Measurements from ENCODE around the gene LRRC7.
"Not testable (repeated sequence)": the region's sequence is repeated elsewhere in the genome, so short reads cannot be mapped to it uniquely, and the experiment has no call there.

Gene LRRC7

DNA sequence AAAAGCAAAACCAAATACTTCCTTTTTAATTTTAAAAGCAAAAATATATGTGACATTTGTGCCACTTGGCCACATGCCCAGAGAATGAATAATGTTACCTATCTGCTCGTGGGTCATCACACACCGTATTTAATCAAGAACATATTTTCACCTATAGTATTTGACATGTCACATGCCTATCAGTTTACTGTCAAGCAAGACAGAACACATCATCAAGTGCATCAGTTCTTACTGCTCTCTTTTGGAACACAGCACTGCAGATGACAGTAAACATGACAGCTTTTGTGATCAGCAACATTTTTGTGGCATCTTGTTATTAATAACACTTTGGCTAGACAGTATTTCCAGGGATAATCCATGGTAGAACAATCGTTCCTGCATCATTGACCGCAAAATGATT, 134.4 kb downstream of the LRRC7 start:
- DNase-seq: no peak

DNA sequence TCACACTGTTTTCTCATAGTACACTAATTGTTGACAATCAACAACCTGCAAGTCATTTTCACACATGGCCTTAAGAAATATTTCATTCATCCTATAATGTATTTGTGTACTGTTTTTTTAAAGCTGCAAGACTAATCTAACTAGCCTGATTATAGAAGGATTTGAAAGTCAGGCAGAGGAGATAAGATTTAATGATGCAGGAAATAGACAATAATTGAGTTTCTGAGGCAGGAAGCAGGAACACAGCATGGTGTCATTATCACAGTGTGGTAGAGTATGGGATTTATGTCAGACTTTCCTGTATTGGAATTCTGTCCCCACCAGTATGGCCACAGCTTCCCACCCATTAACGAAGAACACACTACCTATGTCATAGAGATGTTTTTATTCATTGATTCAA, 138.8 kb downstream of the LRRC7 start:
- no peak for DNase-seq

DNA sequence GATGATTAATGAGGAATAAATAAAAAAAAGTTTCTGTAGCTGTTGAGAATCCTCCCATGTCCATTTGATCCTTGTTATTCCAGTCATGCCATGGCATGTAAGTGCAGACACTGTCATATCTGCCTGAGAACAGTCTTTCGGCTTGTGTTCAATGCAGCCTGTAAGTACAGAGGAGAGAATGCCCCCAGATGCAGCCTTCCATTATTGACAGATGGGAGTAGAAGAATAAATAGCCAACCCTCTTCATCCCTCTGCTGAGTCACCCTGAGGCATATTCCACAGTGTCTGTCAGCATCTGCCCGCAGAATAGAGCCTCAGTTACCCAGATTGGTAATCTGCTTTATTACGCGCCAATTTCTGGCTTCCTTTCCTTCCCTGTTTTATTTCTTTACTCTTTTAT, 139.4 kb downstream of the LRRC7 start:
- no peak for DNase-seq

DNA sequence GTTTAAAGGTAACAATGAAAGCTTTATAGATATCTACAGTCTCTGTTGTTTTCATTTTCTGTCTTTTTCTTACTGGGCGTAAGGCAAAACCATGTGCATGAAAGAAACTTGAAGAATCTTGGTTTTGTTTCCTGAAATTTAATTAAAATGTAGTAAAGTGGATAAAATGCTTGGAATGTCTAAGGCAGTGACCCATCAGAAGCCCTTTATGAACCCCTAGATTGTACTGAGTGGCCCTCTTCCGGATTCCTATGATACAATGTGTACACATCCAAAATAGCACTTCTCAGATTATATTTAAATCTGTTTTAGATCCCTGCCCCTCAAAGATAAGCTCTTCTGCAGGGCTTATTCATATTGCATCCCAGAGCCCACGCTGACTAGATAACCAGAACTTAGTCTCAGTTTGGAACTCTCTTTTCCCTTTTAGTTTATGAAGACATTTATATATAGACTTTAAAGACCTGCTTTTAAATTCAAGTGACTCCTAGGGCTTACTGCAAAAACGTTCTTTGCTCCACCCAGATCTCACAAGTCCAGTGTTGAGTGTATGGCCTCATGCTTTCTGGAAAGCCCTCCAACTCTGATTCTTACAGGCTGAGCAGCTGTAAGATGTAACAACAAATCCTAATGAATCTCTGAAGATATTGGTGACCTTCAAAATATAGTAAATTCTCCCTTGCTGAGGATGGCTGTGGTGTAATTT, 142.9 kb downstream of the LRRC7 start:
- DNase-seq: no peak

DNA sequence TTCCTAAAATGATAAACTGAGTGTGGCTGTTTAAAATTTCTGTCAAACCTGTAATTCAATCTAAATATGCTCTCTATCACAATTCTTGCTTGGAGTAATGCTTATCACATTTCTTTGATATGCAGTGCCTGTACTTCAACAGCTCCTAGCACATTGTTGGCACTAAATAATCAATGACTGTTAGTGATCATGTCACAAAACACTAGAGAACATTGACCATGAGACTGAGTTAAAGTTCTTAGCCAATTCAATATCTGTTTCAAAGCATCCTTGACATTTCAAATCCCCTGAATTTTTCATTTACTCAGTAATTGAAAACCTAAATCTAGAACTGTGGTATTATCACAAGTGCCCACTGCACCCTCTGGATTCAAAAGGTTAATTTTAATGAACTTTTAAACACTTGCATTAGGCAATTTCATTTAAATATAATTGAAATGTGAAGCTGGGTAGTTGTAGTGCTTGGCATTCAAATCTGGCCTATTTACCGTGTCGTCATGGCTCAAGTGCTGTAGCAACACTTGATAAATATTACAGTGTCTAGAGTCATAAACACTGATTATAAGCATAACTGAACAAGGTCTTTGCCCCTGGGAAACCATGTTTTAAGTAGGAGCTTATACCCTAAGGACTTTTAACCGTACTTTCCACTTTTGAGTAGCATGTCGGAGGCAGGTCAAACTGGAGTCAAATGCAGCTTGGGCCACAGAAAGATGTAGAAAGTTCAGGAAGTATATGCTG, 143.6 kb downstream of the LRRC7 start:
- no peak for DNase-seq

DNA sequence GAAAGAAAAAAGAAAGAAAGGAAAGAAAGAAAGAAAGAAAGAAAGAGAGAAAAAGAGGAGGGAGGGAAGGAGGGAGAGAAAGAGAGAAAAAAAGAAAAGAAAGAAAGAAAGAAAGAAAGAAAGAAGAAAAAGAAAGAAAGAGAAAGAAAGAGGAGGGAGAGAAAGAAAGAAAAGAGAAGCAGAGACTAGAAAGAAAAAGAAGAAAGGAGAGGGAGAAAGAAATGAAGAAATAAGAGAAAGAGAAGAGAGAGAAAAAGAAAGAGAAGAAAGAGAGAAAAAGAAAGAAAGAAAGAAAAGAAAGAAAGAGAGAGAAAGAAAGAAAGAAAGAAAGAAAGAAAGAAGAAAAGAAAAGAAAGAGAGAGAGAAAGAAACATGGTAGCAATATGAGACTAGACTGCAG, 150.1 kb downstream of the LRRC7 start:
- not testable (repeated sequence) for DNase-seq

DNA sequence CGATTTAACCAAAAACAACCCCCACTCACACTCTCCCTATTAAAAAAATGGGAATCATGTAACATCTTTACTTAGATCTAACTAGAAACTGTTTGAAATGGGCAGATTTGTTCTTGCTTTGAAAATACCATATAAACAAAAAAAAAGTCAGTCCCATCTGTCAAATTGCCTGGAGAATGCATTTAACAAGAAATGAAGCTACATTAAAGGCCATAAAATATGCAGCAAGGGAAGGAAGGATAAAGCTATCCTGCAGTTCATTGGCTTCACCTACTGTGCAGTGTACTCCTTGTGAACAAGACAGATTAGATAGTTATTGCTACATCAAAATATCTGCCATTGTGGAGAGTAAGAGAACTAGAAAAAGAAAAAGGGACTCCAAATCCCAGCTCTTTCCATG, 160.5 kb downstream of the LRRC7 start:
- no peak for DNase-seq

DNA sequence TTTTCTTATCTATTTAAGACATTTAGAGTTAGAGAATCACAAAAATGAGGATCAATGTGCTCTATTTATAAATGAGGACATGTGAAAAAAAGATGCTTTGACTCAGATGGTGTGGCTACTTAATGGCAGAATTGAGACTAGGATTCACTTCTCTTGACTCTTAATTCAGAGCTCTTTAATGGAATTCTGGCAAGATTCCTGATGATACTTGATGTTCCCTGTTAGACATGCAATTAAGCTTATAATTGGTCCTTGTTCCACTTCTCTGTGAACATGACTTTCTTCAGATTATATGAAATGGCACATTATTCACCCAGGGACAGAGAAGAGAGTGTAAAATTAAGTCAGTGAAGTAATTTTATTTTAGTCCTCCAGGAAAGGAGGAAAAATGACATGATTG, 165.3 kb downstream of the LRRC7 start:
- no peak for DNase-seq

DNA sequence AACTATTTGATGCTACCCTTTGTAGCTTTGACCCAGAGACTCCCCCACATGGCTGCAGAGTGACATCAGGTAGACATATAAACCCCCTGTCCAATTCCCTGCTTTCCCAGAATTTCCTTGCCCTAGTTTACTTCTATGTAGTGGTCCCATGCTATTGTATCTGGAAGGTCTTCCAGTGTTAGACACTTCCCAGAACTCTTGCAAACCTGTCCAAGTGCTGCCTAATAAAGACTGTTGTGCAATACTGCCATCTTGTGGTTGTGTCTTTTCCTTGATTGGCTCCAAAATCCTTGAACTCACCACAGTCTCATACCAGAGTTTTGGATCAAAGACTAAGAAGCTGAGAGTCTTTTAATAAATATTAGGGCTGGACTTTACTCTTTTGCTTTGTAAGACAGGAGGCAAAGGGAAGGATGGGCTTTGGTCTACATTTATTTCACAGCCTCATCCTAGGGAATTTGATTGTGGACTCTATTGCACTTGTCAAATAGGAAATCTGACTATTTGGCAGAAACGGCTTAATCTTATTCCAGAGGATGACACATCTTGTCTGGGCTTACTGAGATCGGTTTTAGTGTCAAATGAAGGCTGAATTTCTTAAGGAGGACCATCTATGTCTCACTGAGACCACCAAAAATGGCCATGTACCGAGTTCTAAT, 169.9 kb downstream of the LRRC7 start:
- DNase-seq: peak; percentile 86

DNA sequence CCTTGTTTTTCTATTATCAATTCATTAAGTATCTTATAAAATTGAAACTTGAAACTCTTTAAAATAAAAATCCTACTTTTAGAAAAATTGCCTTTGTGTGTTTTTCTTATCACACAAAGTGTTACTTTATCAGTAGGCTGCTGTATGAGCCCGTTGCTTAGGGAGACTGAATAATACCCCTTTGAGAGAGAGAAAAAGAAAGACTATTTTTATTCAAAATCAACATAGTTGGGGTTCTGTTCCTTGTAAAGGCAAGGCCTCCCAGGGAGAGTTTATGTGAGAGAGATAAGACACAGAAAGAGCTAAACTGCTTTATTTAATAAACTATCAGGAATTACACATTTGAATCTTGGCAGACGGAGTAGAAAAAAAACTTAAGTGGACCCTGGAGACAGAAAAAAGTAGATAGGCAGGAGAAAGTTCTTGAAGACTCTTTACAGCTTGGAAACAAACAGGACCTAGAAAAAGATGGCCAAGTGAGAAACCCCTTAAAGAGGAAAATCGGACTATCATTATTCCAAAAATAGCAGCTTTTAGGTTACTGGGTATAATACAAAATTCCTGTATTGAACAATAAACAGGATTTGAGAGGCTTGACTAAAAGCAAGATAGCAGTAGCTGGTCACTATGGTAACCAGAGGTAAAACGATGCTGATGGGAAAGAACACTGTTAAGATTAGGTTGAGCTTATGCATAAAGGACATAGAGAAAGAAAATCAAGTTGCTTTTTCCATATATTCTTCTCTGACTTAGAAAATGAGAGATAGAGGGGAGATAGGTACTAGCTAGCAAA, 170.9 kb downstream of the LRRC7 start:
- DNase-seq: no peak

DNA sequence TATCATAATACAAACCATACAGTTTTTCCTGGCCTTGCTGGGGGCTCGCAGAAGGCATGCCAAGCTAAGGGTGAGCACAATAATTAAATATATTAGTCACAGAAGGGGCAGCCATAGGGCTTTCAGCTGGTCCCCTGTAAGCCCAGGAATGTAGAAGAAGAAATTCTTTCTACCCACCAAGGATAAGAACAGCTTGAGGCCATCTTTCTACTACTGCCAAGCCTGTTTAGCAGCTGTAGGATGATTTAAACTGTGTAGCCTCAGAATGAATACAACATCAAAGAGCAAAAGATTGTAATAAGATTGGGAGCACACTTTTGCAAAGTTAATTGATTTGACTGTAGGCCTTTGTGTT, 171.5 kb downstream of the LRRC7 start:
- DNase-seq: no peak

DNA sequence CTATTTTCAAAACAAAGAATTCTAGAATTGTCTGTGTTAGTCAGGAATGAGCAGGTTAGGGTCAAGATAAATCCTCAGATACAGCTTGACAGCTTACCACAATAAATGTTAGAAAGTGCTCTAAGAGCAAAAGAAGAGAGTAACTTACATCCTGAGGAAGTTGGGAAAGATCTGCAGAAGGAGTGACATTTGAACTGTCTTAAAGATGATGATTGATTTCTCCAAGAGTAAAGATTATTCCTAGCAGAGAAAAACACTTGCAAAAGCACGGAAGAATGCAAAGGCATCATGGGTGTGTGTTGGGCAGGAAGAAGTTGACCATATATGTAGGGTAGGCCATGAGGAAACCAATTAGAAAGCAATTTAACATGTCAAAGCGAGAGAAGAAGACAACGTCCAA, 175.4 kb downstream of the LRRC7 start:
- DNase-seq: no peak

DNA sequence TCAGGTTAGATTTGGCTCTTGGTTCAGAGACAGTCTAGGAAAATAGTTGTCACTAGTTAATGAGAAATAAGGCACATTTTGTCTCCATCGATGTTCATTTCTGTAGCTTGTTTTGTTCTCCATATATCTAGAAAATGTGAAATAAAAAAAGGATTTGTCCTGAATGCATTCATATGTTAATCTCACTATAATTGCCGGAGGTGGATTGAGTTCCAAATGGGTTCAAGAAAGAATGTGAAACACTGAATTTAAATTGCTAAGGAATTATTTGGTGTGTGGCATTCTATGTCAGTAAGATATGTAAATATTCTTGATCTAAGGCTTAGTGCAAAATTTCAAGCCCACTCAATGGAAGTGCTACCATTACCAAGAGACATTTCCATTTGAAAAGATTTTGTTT, 176.7 kb downstream of the LRRC7 start:
- no peak for DNase-seq

DNA sequence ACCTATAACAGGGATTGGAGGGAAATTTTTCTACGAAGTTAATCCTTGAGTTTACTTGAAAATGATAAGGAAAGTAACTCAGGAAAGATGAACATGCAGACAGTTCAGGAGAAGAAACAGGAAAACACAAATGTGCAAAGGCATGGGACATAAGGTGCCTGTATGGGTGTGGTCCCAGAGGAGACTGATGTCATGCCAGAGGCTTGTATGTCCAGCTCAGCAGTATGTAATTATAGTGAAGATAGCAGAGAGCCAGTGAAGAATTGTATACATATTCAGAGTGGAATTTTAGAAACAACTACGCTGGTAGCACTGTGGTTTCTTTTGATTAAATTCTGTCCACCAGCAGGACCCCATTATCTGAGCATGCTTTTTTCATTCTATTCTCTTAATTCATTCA, 179.5 kb downstream of the LRRC7 start:
- DNase-seq: no peak

DNA sequence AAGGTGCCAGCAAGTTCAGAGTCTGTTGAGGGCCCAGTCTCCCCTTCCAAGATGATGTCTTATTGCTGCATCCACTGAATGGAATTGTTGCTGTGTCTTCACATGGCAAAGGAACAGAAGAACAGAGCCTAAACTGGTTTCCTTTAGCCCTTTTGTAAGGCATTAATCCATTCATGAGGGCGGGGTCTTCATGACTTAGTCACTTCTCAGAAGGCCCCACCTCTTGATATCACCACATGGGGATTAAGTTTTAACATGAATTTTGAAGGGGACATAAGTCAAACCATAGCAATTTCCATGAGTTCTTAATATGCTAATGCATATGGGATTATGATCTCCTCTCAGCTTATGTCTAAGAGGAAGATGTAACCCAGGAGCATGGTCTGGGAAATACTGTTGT, 182.9 kb downstream of the LRRC7 start:
- DNase-seq: no peak

DNA sequence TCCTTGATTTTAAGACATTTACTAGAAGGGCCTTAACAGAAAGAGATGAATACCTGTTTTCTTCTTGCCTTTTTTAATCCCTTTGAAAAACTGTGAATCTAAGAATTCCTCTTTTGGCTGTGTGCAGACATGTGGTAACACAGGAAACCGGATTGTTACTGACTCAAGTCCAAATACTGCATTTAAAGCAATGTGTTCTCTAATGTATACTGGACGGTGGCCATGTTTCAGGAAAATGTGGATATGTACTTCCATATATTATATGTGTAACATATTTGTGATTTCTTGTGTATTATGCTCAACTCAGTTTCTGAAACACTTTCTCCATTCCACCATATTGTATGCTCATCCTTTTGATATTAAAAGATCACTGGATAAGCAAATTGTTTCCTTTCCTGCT, 185.1 kb downstream of the LRRC7 start:
- DNase-seq: no peak

DNA sequence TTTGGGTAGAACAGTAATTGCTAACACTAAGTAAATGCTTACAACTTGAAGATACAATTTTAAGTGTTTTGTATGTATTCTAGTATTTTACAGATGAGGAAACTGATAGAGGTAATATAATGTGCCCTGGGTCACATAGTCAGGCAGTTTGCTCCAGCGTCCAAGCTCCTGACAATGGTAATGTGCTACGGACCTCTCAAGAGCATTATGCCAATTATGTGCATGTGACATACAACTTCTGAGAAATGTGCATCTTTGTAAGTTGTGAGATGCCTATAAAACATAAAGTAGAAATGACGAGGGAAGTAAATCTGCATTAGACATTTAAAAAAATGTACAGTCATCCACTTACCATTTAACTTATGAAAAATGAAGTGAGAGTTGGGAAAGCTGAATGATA, 186.8 kb downstream of the LRRC7 start:
- no peak for DNase-seq

DNA sequence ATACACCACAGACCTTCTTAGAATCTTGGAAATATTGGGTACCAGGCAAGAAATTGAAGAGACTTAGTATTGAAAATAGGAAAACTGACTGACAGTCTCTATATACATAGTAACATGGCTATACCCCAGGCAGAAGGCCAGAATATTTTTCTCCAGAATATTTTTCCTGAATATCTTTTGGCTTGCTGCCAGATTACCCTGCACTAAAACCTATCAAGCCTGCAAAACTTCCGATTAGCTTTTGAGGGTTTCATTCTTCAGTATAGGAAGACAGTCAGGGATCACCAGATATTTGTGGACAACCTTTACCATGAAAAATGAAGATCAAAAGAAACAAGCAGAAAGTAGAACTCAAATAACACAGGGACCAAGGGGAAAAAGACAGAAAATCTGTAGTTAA, 187.9 kb downstream of the LRRC7 start:
- DNase-seq: no peak

DNA sequence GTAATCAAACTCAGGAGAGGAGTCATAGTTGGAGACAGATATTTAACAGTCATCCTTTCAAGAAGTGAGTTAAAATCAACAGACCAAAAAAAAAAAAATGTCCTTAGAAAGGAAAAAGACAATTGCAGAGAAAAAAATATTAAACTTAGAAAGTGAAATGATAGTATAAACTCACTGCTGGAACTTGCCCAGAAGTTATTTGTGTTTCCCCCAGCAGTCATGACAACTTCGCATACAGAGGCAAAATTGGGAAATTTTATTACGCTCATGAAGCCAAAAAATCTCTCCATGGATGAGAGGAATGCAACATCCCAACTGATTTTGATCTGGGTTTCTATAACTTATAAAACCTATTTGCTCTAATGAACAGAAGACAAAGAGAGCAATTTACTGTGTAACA, 198.2 kb downstream of the LRRC7 start:
- DNase-seq: no peak

DNA sequence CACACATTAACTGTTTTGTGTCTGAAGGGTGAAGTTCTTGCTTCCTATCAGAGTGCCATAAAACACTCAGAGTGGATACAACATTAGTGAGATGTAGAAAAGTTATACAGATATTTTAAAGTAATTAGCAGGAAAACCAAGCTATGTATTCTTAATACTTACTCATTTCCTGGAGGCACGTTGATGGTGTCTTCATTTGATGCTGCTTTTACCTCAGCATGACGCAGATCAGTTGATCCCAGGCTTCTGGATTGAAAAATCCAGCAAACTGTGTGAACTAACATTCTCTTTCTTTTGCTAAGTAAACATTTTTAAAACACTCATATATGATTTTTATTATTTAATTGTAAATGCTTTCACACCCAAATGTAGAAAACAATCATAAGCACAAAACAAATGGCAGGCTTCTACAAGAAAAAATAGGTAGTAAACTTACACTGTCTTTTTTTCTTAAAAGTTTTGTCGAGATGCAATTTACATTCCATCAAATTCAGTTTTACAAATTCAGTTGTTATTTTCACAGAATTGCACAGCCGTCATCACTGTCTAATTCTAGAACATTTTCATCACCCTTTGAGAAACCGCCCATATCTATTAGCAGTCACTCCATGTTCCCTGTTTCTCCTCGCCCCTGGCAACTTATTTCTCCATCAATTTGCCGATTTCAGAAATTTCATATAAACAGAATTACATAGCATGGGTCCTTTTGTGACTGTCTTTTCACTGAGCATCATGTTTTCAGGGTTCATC, 198.9 kb downstream of the LRRC7 start:
- DNase-seq: no peak

DNA sequence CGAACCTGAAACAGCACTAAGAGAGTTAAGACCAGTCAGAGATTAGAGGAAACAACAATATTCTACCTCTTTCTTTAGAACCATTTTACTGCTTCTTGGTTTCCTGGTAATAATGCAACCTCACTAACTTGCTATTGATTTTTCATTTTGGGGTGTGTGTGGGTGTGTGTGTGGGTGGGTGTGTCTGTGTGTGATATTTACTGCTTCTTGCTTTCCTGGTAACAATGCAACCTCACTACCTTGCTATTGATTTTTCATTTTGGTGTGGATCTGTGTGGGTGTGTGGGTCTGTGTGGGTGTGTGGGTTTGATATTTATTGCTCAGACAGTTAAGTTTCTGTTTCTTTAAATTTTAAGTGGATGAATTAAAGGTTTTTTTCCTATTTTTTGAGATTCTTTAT, 208.8 kb downstream of the LRRC7 start:
- no peak for DNase-seq

DNA sequence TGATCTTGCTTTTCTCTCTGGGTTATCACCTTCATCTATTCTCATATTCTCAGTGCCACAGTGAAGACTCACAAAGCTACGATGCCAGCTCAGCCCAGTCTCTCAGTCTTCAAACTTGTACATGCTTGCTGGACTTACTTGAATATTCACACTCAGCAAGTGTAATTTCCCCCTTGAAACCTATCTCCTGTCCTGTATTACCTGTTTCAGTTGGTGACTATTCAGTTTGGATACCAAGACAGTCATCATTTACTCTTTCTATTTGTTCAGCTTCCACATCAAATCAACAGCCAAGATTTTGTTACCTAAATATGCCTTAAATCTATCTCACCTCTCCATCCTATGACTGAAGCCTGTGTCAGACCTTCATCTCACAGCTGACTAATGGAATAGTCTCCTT, 209.7 kb downstream of the LRRC7 start:
- DNase-seq: no peak

DNA sequence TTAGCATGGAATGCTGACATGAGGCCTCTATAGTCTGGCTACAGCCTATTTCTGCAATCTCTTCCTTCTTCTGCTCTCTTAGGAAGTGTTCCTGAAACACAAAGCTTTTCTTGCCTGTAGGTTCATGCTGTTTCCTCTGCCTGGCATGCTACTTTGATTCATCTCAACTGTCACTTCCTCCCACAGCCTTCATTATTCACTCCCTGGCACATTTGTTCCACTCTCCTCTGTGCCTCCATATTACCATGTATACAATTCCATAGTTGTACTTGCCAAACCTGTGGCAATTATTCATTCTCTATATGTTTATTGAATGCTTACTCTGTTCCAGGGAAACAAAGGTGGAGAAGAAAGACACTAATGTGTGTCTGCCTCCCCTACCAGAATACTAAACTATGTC, 210.2 kb downstream of the LRRC7 start:
- DNase-seq: no peak

All from hematopoietic multipotent progenitor cell treated with erythropoietin and hydrocortisone succinate and interleukin-3 and kit ligand, for 4 days (in vitro differentiated cells).